H1 (cell line): ENCODE data around the gene ZNF750. TPM values are rescaled to one million over a fixed set of nuclear protein-coding genes. Genes with fewer than 3 reads are reported as not detected.

Experiments used
- ASH2L ChIP-seq: fragments of 200-600, 300-600 bp; sonication (generic); IDR thresholded peaks from one replicate; pipeline ENCODE4 v1.7.1; 2017; ENCODE audit warnings: low read length
- EGR1 ChIP-seq: IDR thresholded peaks from 2 replicates; pipeline ENCODE4 v1.6.1; 2011; ENCODE audit warnings: low read depth, low read length, borderline replicate concordance
- RBBP5 ChIP-seq: IDR thresholded peaks from 2 replicates; pipeline ENCODE4 v1.7.1; 2012; ENCODE audit warnings: low read depth, mild to moderate bottlenecking, inconsistent platforms, low read length, moderate library complexity, borderline replicate concordance
- RFX5 ChIP-seq: IDR thresholded peaks from 2 replicates; pipeline ENCODE4 v1.6.1; 2011; ENCODE audit warnings: low read depth, low read length, improper control_type of control experiment, borderline replicate concordance
- SP1 ChIP-seq: IDR thresholded peaks from 2 replicates; pipeline ENCODE4 v1.6.1; 2011; ENCODE audit warnings: low read depth, low read length
- TCF12 ChIP-seq: IDR thresholded peaks from 2 replicates; pipeline ENCODE4 v1.6.1; 2011; ENCODE audit warnings: low read depth, mild to moderate bottlenecking, low read length
- polyA plus RNA-seq, 7 experiments: library from polyadenylated mRNA; depleted of rRNA in 3 of 7; stranded (reverse) in 5 of 7; unstranded in 2 of 7; fragments of >200 nt in 5 of 7; fragments of 200-250 nt in 2 of 7; gene quantifications; 1 replicate in 5 of 7; 2 replicates in 1 of 7; 4 replicates in 1 of 7; pipeline versions ENCODE4 v1.2.1 to v1.2.3, GENCODE V29; 2011 to 2013; ENCODE audit warnings: missing spikeins in 2 of 7, mixed read lengths in 2 of 7
- total RNA-seq: library from RNA; stranded (reverse); fragmentation: NEBNext Ultra II Directional; extraction: Animal tissue kit (Norgen Biotek cat#: 25700); gene quantifications from 2 replicates; pipeline ENCODE4 v1.2.1, GENCODE V29; 2021
- TF ChIP-seq, protein P1 (sequence below): IDR thresholded peaks from 2 replicates; pipeline ENCODE4 v1.6.1; 2012; ENCODE audit warnings: low read length, inconsistent platforms

ZNF750 gene
- total and polyA plus RNA-seq, 2 of the 8 experiments (the other 6 are each of a cell fraction or from before 2014, with no cell fraction given), result not detected

GRCh38 chr17:82860606-82861392 lies 21.0 kb upstream of the ZNF750 start (continued):
- TF ChIP-seq TCF12 (no peak), ASH2L (no peak), EGR1 (no peak), RBBP5 (no peak), RFX5 (no peak), SP1 (no peak)
- TF ChIP-seq, protein P1, sequence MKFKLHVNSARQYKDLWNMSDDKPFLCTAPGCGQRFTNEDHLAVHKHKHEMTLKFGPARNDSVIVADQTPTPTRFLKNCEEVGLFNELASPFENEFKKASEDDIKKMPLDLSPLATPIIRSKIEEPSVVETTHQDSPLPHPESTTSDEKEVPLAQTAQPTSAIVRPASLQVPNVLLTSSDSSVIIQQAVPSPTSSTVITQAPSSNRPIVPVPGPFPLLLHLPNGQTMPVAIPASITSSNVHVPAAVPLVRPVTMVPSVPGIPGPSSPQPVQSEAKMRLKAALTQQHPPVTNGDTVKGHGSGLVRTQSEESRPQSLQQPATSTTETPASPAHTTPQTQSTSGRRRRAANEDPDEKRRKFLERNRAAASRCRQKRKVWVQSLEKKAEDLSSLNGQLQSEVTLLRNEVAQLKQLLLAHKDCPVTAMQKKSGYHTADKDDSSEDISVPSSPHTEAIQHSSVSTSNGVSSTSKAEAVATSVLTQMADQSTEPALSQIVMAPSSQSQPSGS, result no peak
